ENCODE results near the gene IMPDH1. TPM values are rescaled to one million over a fixed set of nuclear protein-coding genes. Genes with fewer than 3 reads are reported as not detected.

IMPDH1 gene
- total RNA-seq, 2 experiments from 2014 or later = 81.1 to 81.7 TPM

DNA sequence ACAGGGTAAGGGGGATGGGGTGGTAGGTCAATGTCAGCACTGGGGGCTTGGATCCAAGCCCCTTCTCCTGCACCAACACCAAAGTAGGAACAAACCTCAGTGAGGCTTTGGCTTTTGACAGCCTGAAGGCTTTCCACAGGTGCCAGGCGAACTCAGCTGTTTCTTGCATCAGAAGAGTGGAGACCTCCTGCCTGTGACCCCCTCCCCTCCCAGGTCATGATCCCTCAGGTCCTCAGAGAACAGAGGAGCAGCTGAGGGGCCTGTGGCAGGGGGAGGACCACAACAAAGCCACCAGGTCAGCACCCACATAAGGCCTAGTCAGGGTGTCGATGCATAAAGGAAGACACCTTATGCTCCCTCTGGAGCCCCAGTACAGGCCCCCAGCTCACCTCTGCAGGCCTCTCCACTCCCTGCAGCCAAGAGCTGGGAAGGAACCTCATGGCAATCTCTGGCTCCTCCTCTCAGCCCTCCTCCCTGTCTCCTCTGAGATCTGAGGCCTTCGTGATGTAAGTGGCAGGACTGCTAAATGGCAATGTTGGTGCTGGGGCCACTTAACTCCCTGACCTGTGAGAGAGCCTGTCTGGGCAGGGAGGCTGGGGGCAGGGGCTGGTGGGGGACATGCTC, 29.2 kb downstream of the IMPDH1 start:
- POLR2A ChIA-PET = interaction anchor here (0.6 kb wide), 1 partner anchor 10 kb away, joined by 3 read pairs; no protein-coding TSS in a partner anchor
- CTCF ChIA-PET = interaction anchor here (0.8 to 4.8 kb wide), 7 partner anchors 8 to 47 kb away, joined by 3 to 21 read pairs (median 4); partner anchors contain the start of gene RBM28

DNA sequence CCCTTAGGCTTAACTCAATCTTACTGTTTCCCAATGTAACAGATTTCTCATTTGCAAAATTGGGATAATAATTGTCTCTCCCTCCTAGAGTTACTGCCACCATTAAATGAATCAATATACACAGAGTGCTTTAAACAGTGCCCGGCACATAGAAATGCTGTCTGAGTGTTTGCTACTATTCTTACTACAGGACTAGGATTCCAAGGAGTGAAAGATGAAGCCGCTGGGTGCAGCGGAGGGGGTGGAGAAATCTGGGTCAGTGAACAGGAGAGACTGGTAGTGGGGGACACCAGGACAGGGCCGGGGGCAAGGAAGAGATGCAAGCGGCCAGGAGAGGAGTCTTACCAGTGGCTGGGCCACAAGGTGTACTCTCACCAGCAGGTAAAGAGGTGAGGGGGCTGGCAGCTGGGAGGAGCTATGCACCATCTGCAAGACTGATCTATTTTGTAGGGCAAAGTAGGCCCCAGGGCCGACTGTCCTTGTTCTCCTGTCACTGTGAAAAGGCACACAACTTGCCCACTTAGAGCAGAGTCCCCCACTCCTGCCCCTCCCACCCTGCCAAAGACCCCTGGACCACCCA, 29.8 kb downstream of the IMPDH1 start:
- CTCF ChIA-PET = interaction anchor here (0.7 to 4.8 kb wide), 4 partner anchors 8 to 1465 kb away, joined by 3 to 21 read pairs (median 12); no protein-coding TSS in a partner anchor
- POLR2A ChIA-PET = interaction anchor here (0.6 kb wide), 1 partner anchor 11 kb away, joined by 3 read pairs; no protein-coding TSS in a partner anchor

DNA sequence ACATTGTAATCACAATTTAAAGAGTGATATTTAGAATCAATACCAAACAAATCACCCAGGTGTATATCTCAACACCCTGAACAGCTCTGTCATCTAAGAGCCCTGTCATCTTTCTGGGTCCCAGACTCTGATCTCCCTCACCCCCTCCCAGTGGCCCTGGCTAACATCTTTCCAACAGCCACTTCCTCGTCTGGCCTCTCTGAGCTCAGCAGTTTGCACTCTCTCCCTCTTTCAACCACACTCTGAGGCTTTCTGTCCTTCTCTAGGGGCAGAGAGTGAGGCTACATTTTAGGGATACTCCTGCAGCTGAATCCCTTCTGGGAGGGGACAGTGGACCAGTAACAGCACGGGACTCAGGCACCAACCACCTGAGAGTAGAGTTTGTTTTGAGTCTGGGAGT, 31.1 kb downstream of the IMPDH1 start:
- POLR2A ChIA-PET = no interaction called here
- CTCF ChIA-PET = interaction anchor here (4.8 kb wide), 1 partner anchor 10 kb away, joined by 20 read pairs; no protein-coding TSS in a partner anchor

DNA sequence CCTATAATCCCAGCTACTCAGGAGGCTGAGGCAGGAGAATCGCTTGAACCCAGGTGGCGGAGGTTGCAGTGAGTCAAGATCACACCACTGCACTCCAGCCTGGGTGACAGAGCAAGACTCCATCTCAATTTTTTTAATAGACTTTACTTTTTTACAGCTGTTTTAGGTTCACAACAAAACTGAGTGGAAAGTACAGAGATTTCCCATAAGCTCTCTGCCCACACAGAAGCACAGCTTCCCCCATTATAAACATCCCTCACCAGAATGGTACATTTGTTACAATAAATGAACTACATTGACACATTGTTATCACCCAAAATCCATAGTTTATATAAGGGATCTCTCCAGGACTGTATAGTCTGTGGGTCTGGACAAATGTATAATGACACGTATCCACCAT, 33.7 kb downstream of the IMPDH1 start:
- ChIA-PET POLR2A (no interaction called here), CTCF (interaction anchor here (1.8 to 4.8 kb wide), 2 partner anchors 12 to 28 kb away, joined by 4 to 20 read pairs; no protein-coding TSS in a partner anchor)

DNA sequence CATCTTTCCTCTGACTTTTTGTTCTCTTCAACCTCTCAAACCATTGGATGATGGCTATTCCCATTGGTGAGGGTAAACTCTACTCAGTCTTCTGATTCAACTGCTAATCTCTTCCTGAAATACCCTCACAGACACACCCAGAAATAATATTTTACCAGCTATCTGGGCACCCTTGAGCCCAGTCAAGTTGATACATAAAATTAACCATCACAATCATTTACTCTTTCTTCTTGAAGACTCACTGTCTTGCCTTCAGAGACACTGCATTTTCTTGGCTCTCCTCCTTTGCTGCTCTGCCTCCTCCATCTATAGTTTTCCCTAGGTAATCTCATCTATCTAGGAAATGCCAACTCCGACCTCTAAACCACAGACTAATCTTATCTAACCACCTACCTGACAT, 35.7 kb downstream of the IMPDH1 start:
- ChIA-PET POLR2A (no interaction called here), CTCF (interaction anchor here (1.2 to 2.8 kb wide), 2 partner anchors 13 to 27 kb away, joined by 5 to 10 read pairs; no protein-coding TSS in a partner anchor)

DNA sequence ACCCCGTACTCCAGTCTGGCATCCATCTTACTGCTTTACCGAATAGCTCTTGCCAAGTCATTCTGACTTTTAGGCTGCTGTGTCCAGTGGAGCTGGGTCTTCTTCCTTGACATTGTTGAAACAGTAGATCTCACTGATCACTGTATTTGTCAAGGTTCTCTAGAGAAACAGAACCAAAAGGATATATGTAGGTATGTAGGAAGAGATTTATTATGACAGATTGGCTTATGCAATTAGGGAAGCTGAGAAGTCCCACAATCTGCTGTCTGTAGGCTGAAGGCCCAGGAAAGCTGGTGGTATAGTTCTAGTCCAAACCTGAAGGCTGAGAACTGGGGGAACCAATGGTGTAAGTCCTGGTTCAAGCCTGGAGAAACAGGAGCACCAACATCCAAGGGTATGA, 36.2 kb downstream of the IMPDH1 start:
- ChIA-PET CTCF (interaction anchor here (1.2 to 2.8 kb wide), 2 partner anchors 14 to 26 kb away, joined by 5 to 10 read pairs; no protein-coding TSS in a partner anchor), POLR2A (no interaction called here)

DNA sequence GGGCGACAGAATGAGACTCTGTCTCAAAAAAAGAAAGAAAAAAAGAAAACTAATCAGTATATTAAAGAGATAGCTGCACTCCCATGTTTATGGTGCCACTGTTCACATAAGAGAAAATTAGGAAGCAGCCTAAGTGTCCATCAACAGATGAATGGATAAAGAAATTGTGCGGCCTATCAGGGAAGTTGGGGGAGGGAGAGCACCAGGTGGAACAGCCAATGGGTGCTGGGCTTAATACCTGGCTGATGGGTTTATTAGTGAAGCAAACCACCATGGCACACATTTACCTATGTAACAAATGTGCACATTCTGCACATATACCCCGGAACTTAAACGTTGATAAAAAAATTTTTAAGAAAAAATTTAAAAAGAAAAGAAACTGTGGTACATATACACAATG, 39.3 kb downstream of the IMPDH1 start:
- ChIA-PET CTCF (no interaction called here), POLR2A (no interaction called here)

DNA sequence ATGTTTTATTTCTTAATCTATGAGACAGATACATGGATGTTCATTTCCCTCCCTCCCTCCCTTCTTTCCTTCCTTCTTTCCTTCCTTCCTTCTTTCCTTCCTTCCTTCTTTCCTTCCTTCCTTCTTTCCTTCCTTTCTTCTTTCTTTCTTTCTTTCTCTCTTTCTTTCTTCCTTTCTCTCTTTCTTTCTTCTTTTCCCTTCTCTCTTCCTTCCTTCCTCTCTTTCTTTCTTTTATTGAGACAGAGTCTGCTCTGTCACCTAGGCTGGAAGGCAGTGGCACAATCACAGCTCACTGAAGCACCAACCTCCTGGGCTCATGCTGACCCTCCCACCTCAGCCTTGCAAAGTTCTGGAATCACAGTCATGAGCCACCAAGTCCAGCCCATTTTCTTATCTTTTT, 42.8 kb downstream of the IMPDH1 start:
- CTCF ChIA-PET = interaction anchor here (1.0 kb wide), 1 partner anchor 21 kb away, joined by 3 read pairs; no protein-coding TSS in a partner anchor
- POLR2A ChIA-PET = no interaction called here

DNA sequence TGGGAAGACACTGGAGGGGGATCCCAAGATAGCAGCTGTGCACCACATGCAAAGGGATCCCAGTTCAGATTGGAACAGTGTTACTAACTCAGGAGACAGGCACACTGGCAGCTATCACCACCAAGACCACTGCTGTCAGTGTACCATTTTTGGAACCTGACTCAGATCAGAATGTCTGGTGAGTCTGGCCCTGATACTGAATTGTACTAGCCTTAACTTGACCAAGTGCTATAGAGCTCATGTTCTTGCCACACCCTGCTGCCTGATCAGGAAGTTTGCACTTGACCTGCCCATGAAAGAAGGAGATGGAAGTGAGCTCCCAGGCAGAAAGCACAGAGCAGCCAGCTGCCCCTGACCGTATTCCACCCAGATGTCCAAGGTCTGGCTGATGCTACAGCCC, 43.5 kb downstream of the IMPDH1 start:
- CTCF ChIA-PET = interaction anchor here (1.0 kb wide), 1 partner anchor 22 kb away, joined by 3 read pairs; no protein-coding TSS in a partner anchor
- POLR2A ChIA-PET = no interaction called here

DNA sequence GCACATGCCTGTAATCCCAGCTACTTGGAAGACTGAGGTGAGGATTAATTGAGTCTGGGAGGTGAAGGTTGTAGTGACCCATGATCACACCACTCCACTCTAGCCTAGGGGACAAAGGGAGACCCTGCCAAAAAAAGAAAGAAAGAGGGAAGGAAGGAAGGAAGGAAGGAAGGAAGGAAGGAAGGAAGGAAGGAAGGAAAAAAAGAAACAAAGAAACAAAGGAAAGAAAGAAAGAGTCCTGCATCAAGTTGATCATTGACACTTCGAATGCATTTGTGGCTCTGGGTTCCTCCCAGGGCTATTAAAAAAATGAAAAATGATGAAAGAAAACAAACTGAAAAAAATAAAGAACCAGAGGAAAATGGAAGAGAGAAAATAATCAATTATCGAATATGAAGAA, 44.4 kb downstream of the IMPDH1 start:
- ChIA-PET POLR2A (no interaction called here), CTCF (no interaction called here)

DNA sequence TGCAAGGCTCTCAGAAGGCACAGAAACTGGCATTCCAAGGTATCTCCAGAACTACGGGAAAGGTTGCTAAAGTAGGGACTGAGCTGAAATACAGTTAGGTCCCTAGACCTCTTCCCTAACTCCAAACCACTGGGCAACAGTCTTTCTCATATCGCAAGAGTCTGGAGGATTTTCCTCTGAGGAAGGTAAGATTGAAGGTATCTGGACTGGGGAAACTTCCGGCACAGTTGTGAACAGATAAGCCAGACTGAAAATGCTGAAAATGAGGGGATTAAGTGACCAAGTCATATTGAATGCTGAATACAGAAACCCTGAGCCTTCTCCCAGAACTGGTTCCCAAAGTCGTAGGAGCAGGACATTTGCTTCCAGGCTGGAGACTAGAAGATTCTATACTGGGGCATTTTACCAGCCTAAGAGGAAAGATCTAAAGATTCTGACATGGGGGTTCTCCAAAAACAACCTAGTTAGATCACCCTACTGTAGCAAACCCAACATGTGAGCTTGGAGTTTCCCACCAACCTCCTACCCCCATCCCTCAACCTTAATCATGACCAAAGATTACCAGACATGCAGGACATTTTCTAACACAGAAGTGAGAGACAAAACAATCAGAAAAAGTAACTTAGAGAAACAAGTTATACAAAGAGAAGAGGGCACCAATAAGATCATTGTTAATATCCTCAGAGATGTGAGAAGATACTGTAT, 45.5 kb downstream of the IMPDH1 start:
- POLR2A ChIA-PET = no interaction called here
- CTCF ChIA-PET = interaction anchor here (1.8 kb wide), 1 partner anchor 17 kb away, joined by 4 read pairs; no protein-coding TSS in a partner anchor

DNA sequence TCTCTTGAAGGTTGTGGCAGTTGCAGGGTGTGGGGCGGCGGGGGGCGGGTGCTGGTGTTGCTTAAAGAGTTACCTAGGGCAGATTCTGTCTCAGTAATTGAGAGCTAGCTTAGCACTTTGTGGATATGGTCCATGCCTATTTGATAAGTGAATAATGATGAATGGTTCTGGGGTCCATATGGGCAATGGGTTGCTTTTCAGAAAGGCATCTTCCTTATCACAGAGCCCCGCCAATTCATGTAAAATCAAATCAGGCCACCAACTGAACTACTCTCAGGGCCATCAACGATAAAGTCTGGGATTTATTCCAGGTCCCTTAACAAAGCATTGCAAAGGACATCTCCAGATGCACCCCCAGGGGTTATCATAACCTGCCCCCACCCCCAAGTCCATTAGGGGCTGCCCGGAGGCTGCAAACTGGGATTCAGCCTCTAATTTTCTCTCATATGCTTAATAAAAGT, 46.5 kb downstream of the IMPDH1 start:
- CTCF ChIA-PET = interaction anchor here (1.8 kb wide), 1 partner anchor 16 kb away, joined by 4 read pairs; no protein-coding TSS in a partner anchor
- POLR2A ChIA-PET = no interaction called here

DNA sequence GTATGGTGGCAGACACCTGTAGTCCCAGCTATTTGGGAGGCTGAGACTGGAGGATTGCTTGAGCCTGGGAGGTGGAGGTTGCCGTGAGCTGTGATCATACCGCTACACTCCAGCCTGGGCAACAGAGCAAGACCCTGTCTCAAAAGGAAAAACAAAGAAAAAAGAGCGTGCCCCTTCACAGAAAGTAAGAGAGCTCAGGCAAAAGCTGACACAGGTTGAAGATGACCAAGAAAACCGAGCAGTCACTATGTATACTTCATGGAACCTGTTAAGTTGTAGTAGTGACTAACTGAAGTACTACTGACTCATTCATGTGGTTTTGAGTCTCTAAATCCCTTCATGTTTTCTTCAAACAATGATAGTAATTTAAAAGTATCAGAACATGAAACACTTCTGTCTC, 47.1 kb downstream of the IMPDH1 start:
- ChIA-PET CTCF (interaction anchor here (0.9 to 1.8 kb wide), 2 partner anchors 12 to 15 kb away, joined by 3 to 4 read pairs; no protein-coding TSS in a partner anchor), POLR2A (interaction anchor here (0.6 kb wide), 1 partner anchor 234 kb away, joined by 4 read pairs; no protein-coding TSS in a partner anchor)

DNA sequence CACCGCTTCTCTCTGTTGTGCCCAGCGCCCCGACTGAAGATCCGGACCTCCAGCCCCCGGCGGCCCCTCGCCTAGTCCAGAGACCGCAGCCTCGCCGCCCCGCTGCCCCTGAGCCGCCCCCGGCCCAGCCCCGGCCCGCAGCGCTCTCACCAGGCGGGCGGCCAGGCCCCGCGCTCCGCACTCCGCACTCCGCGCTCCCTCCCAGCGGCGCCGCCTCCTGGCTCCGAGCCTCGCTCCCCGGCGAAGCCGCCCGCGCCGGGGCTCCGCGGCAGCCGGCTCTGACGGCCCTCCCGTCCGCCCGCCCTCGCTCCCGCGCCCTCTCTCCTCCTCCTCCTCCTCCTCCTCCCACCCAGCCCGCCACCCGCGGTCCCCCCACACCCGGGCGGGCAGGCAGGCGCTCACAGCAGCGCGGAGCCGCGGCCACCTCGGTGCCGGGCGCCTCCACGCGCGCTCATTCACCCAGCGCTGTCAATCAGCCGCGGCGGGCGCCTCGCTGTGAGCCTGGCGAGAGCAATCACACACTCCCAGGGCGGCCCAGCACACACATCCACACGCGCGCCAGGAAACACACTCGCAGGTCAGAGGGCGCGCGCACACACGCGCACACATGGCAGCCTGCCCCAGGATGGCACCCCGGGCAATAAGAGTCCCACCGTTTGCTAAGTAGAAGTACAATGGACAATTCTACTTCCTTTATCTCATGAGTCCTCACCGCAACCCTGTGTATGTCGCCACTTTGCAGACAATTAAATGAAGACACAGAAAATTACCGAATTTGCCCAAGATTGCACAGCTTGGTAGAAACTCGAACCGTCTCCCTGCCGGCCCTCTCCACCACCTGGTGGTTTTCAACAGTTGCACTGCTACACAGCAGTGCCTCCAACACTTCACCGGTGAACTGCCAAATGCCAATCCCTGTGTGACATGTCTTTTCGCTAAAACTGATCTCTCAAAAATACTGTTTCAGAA, 48.1 kb downstream of the IMPDH1 start, which contains the start of gene PRRT4:
TSS of gene PRRT4 (minus strand) at position 280 of the 969 bp plus-strand sequence.
- ChIA-PET CTCF (interaction anchor here (0.9 to 5.6 kb wide), 3 partner anchors 9 to 14 kb away, joined by 3 to 21 read pairs (median 4); no protein-coding TSS in a partner anchor), POLR2A (interaction anchor here (0.6 to 1.0 kb wide), 2 partner anchors 18 to 233 kb away, joined by 3 to 4 read pairs; partner anchors contain the start of gene RBM28)

DNA sequence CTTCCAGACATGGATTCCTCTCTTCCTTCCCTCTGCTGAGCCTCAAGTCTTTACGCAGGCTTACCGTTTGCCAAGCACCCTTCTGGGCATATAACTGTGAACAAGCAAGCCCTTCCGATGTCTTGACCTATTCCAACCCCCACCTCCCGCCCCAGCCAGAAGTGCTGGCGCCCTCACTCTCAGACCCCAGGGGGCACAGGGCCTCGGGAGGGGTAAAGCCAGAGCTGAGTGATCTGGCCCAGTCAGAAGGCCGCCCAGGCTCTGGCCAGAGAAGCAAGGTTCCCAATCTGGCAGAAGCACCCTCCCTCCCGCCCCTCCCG, 49.5 kb downstream of the IMPDH1 start:
- CTCF ChIA-PET = interaction anchor here (0.9 to 5.6 kb wide), 2 partner anchors 12 to 28 kb away, joined by 4 to 21 read pairs; no protein-coding TSS in a partner anchor

DNA sequence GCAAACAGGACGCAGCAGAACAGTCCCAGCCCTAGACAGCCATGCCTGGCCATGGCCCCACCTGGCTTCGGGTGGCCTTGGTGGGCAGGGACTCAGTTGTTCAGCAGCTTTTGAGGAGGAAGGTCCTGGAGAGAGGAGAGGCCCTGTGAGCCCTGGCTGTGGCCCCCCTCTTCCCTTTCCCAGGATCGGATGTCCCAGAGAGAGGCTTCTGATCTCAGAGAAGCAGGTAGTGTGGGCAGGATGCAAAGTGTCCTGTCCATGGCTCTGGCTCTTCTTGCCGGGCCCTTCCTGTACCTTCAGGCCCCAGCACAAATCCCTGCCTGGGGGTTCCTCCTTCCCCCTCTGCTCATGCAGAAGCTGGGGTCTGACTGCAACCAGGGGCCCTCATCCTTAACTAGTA, 49.8 kb downstream of the IMPDH1 start:
- ChIA-PET POLR2A (no interaction called here), CTCF (interaction anchor here (0.9 to 5.6 kb wide), 2 partner anchors 12 to 28 kb away, joined by 4 to 21 read pairs; no protein-coding TSS in a partner anchor)

More for the DNA sequence above, 49.5 kb downstream of the IMPDH1 start:
- POLR2A ChIA-PET = interaction anchor here (0.6 to 0.9 kb wide), 2 partner anchors 45 to 116 kb away, joined by 3 to 4 read pairs; partner anchors contain the start of gene METTL2B

DNA sequence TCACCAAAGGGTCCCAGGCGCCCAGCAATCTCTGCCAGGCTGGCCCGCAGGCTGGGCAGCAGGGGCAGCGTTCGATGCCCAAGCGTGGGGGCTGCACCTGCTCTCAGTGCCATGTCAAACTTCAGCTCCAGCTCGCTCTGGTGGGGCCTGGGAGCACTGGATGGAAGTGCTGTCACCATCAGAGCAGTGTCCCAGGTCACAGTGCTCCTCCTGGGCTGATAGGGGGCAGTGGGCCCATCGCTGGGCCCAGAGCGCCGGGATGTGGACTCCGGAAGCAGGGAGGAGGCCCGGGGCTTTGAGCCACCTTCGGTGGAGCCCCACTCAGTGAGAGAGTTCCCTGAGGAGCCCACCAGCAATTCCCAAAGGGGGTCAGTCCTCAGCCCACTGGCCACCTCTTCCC, 50.4 kb downstream of the IMPDH1 start:
- ChIA-PET CTCF (interaction anchor here (5.6 kb wide), 1 partner anchor 11 kb away, joined by 21 read pairs; no protein-coding TSS in a partner anchor), POLR2A (no interaction called here)

DNA sequence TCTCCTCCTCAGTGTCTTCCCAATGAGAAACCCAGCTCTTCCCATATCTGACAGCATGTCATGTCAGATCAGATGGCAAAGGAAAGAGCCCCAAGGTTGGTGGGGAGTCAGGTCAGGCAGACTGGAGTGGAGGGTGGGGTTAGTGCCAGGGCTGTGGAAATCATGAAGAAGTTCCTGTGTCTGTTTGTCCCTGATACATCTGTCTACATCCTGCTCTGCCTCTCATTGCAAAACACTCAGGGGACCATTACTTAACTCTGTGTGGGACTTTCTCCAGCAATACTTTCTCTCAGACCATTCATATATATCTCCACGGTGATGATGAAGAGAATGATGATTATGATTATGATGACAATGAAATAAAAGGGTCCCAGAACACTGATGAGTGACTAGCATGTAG, 51.5 kb downstream of the IMPDH1 start:
- POLR2A ChIA-PET = interaction anchor here (0.8 kb wide), 1 partner anchor 15 kb away, joined by 3 read pairs; the partner anchor contains the start of gene RBM28
- CTCF ChIA-PET = interaction anchor here (0.6 to 5.6 kb wide), 2 partner anchors 9 to 10 kb away, joined by 3 to 21 read pairs; no protein-coding TSS in a partner anchor
